Measurements from ENCODE around the gene RAPGEF1.

The RAPGEF1 gene

DNA sequence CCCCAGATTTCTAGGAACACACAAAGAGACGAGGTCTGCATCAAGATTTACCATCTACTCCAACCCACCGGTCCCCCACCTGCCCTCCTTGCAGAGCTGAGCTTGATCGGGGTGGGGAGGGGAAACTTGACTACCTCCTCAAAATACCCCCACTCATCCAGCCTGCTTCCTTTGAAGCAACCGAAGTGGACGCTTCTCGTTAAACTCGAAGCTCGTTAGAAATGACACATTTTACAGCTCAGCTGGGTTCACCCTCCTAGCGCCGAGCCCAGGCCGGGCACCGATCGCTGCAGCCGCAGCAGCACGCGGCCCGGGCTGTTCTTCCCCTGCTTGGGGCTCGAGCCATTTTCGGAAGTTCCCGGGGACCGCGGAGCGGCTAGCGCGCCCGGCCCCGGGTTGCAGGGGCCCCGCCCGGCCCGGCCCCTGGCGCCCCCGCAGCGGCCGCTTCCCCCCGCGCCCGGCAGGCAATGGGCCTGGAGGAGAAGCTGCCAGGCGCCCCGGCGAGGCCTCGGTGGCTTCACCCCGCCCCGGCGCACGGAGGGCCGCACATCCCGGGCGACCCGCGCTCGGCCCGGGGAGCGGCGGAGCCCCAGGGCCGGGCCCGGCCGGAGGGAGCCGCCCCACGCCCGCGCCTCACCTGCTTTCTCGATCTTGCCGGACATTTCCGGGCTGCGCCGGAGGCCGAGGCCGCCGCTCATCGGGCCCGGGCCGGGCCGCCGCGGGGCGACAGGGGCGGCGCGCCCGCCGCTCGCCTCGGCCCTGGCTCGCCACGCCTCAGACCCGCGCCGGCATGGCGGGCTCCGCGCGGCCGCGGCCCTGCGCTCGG lies 530 bp downstream of the RAPGEF1 start:
- no peaks in the 10 kb centered on the region for H3K27me3 ChIP-seq (ENCODE audit: insufficient read depth, insufficient read length)
- H3K36me3 ChIP-seq (ENCODE audit: insufficient read depth, insufficient read length, low read length), result peaks cover 15% of the 10 kb centered on the region
- peak overlapping the region; percentile 69 for H3K4me3 ChIP-seq (ENCODE audit: insufficient read length, low read depth)
- H3K4me1 ChIP-seq (ENCODE audit: insufficient read depth, insufficient read length), result peaks cover 10% of the 10 kb centered on the region
- DNase-seq (ENCODE audit: low read depth, low spot score), result no peak
- TF ChIP-seq ZNF274 (IDR thresholded peaks at IDR 0.05; ENCODE audit: low read depth, low read length) (no peak), YY1 (IDR thresholded peaks at IDR 0.05; ENCODE audit: insufficient read depth, insufficient read length) (no peak), SUZ12 (IDR thresholded peaks at IDR 0.05; ENCODE audit: extremely low read depth, insufficient read depth, insufficient read length) (no peak)
- peaks cover 37% of the 10 kb centered on the region; the same call in 1 of the 2 replicates for H3K9me3 ChIP-seq (ENCODE audit: insufficient read depth, low read length)
- peak overlapping the region; percentile 86 for H3K9ac ChIP-seq (ENCODE audit: insufficient read length, low read depth)

DNA sequence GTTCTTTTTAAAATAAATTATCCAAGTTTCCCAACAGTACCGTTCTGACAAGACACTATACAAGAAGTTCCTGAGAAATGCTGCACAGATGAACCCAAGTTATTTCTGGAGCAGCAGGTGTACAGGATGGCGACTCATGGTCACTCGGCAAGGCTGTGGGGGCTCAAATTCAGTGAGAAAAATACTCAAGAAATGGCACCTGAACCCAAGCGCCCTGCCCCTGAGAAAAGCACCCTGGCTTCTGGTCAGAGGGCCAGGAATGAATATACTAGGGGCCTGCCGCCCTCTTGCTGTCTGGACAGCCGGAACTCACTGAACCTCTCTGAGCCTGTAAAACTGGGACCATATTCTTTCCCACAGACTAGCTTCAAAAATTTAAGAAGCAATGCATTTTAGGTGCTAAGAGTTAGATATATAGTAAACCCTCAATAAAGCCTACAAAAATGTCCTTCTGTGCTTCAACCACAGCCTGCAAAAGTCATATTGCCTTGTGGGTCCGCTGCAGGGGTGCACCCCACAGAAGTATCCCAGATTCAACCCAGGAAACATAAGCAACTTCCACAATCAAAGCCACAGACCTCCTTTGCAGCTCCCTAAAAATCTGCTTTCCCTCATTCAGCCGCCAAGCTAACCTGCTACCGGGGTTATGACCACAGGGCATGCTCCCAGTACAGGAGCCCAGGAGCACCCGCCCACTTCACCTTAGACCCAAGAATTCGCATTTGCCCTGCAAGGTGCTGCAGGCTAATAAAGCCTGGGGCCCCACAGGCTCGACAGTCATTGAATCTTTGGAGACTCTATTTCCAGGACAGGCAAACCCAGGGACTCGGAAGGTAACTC lies 1.4 kb downstream of the RAPGEF1 start:
- Histone ChIP-seq H3K27me3 (ENCODE audit: insufficient read depth, insufficient read length) (no peaks in the 10 kb centered on the region), H3K4me1 (ENCODE audit: insufficient read depth, insufficient read length) (peaks cover 12% of the 10 kb centered on the region), H3K36me3 (ENCODE audit: insufficient read depth, insufficient read length, low read length) (peaks cover 16% of the 10 kb centered on the region), H3K4me3 (ENCODE audit: insufficient read length, low read depth) (peak overlapping the region; percentile 69), H3K9ac (ENCODE audit: insufficient read length, low read depth) (peak overlapping the region; percentile 86), H3K9me3 (ENCODE audit: insufficient read depth, low read length) (peaks cover 36% of the 10 kb centered on the region; the same call in 1 of the 2 replicates)
- no peak for DNase-seq (ENCODE audit: low read depth, low spot score)
- TF ChIP-seq SUZ12 (IDR thresholded peaks at IDR 0.05; ENCODE audit: extremely low read depth, insufficient read depth, insufficient read length), result no peak
- no peak for TF ChIP-seq ZNF274 (IDR thresholded peaks at IDR 0.05; ENCODE audit: low read depth, low read length)
- TF ChIP-seq YY1 (IDR thresholded peaks at IDR 0.05; ENCODE audit: insufficient read depth, insufficient read length), result no peak

DNA sequence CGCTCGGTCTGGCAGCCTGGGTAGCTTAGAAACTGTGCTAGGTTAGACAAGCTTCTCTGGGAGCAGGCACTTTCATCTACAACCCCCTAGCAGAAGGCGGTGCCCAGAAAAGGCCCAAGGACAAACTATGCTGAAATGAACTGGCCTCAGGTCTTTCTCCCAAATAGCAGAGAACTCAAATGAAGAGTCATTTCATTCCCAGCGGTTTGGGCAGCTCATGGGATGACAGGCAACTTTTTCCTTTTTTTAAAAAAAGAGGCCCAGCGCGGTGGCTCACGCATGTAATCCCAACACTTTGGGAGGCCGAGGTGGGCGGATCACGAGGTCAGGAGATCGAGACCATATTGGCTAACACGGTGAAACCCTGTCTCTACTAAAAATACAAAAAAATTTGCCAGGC lies 2.5 kb downstream of the RAPGEF1 start:
- Histone ChIP-seq H3K9me3 (ENCODE audit: insufficient read depth, low read length) (peaks cover 29% of the 10 kb centered on the region; the same call in 1 of the 2 replicates), H3K4me3 (ENCODE audit: insufficient read length, low read depth) (no peak overlapping the region), H3K27me3 (ENCODE audit: insufficient read depth, insufficient read length) (no peaks in the 10 kb centered on the region), H3K9ac (ENCODE audit: insufficient read length, low read depth) (no peak overlapping the region), H3K4me1 (ENCODE audit: insufficient read depth, insufficient read length) (peaks cover 12% of the 10 kb centered on the region), H3K36me3 (ENCODE audit: insufficient read depth, insufficient read length, low read length) (peaks cover 16% of the 10 kb centered on the region)
- TF ChIP-seq YY1 (IDR thresholded peaks at IDR 0.05; ENCODE audit: insufficient read depth, insufficient read length), result no peak
- no peak for TF ChIP-seq SUZ12 (IDR thresholded peaks at IDR 0.05; ENCODE audit: extremely low read depth, insufficient read depth, insufficient read length)
- no peak for TF ChIP-seq ZNF274 (IDR thresholded peaks at IDR 0.05; ENCODE audit: low read depth, low read length)
- DNase-seq (ENCODE audit: low read depth, low spot score), result no peak

DNA sequence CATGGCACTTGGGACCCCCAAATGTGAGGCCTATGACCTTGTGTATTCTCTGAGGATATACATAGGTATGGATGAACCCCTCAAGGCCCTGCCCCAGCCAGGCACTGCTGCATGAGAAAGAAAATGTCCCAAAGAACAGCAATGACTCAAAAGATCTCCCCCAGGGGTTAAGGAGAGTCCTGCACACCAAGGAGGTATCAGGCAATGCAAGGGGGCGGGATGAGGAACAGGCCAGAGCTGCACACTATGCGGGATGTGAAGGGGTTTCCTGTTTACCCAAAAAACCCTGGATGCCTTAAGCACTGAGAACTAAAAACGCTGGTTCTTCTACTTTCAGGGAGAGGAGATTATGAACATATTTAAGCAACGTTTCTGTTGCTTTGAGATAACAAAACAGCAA lies 3.4 kb downstream of the RAPGEF1 start:
- H3K27me3 ChIP-seq (ENCODE audit: insufficient read depth, insufficient read length), result no peaks in the 10 kb centered on the region
- DNase-seq (ENCODE audit: low read depth, low spot score), result no peak
- TF ChIP-seq YY1 (IDR thresholded peaks at IDR 0.05; ENCODE audit: insufficient read depth, insufficient read length) (no peak), SUZ12 (IDR thresholded peaks at IDR 0.05; ENCODE audit: extremely low read depth, insufficient read depth, insufficient read length) (no peak), ZNF274 (IDR thresholded peaks at IDR 0.05; ENCODE audit: low read depth, low read length) (no peak)
- peaks cover 21% of the 10 kb centered on the region; the same call in 1 of the 2 replicates for H3K9me3 ChIP-seq (ENCODE audit: insufficient read depth, low read length)
- H3K9ac ChIP-seq (ENCODE audit: insufficient read length, low read depth), result no peak overlapping the region
- no peak overlapping the region for H3K4me3 ChIP-seq (ENCODE audit: insufficient read length, low read depth)
- H3K4me1 ChIP-seq (ENCODE audit: insufficient read depth, insufficient read length), result peaks cover 12% of the 10 kb centered on the region
- peaks cover 16% of the 10 kb centered on the region for H3K36me3 ChIP-seq (ENCODE audit: insufficient read depth, insufficient read length, low read length)

DNA sequence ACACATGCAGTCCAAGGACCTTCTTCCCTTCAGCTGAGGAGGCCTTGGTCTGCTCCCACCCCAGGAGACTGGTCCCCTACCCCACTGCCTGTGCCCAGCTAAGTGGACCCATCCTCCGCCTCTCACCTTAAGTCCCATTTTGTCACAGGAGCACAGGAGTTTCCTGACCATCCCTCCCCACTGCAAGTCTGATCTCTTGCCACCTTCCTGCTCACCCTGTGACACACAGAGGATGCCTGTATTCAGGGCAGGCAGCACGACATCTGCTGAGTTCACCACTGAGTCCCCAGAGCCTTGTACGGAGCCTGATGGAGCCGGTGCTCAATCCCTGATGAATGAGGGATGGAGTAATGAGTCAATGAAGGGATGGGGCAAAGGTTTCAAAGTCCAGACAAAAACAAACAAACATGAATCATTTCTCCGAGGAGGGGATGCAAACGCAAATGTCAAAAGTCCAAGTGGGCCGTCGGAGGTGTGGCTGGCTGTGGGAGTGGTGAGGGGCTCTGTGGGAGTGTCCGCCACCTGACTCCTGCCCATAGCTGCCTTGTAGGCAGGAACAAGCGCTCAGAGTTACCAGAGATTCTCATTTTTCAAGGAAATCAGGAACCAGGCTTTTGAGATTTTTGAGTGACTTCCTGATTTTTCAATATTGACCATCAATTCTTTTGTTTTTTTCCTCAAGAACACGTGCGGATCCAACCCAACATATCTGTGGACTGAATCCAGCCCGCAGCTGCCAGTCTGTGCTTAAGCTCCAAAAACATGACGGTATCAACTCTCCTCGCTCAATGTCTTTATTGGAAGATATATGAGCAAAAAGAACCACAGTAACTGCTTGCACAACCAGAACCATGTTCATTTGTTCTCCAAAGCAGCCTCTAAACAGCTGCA lies 4.4 kb downstream of the RAPGEF1 start:
- no peak overlapping the region for H3K9ac ChIP-seq (ENCODE audit: insufficient read length, low read depth)
- peaks cover 12% of the 10 kb centered on the region; the same call in 1 of the 2 replicates for H3K9me3 ChIP-seq (ENCODE audit: insufficient read depth, low read length)
- DNase-seq (ENCODE audit: low read depth, low spot score), result no peak
- H3K4me1 ChIP-seq (ENCODE audit: insufficient read depth, insufficient read length), result peaks cover 14% of the 10 kb centered on the region
- peaks cover 16% of the 10 kb centered on the region for H3K36me3 ChIP-seq (ENCODE audit: insufficient read depth, insufficient read length, low read length)
- no peak for TF ChIP-seq YY1 (IDR thresholded peaks at IDR 0.05; ENCODE audit: insufficient read depth, insufficient read length)
- no peak for TF ChIP-seq ZNF274 (IDR thresholded peaks at IDR 0.05; ENCODE audit: low read depth, low read length)
- H3K27me3 ChIP-seq (ENCODE audit: insufficient read depth, insufficient read length), result no peaks in the 10 kb centered on the region
- H3K4me3 ChIP-seq (ENCODE audit: insufficient read length, low read depth), result no peak overlapping the region

DNA sequence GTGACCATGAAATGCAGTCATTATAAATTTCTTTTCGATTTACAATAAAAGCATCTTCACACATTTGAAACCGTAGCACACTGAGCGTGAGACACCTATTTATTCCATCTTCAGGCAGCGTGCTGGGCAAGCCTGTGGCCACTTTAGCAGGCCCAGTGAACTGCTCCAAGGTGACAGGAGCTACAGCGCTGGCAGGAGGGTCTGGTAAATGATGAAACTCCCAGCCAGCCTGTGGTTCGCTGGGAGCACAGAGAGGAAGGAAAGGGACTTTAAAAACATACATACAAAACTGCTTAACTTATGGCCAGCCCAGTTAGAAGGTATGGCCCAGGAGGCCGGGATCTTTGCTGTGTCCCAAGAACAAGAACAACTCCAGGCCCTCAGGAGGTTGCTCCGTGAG lies 5.1 kb downstream of the RAPGEF1 start:
- no peak overlapping the region for H3K9ac ChIP-seq (ENCODE audit: insufficient read length, low read depth)
- no peak overlapping the region for H3K4me3 ChIP-seq (ENCODE audit: insufficient read length, low read depth)
- DNase-seq (ENCODE audit: low read depth, low spot score), result no peak
- H3K27me3 ChIP-seq (ENCODE audit: insufficient read depth, insufficient read length), result no peaks in the 10 kb centered on the region
- H3K9me3 ChIP-seq (ENCODE audit: insufficient read depth, low read length), result peaks cover 7% of the 10 kb centered on the region; the same call in 1 of the 2 replicates
- H3K4me1 ChIP-seq (ENCODE audit: insufficient read depth, insufficient read length), result peaks cover 14% of the 10 kb centered on the region
- peaks cover 16% of the 10 kb centered on the region for H3K36me3 ChIP-seq (ENCODE audit: insufficient read depth, insufficient read length, low read length)
- no peak for TF ChIP-seq YY1 (IDR thresholded peaks at IDR 0.05; ENCODE audit: insufficient read depth, insufficient read length)
- no peak for TF ChIP-seq SUZ12 (IDR thresholded peaks at IDR 0.05; ENCODE audit: extremely low read depth, insufficient read depth, insufficient read length)
- no peak for TF ChIP-seq ZNF274 (IDR thresholded peaks at IDR 0.05; ENCODE audit: low read depth, low read length)

Measured in NT2/D1 (cell line).